ENCODE measurements around the gene TMEM101.
"Not testable (repeated sequence)": the region's sequence is repeated elsewhere in the genome, so short reads cannot be mapped to it uniquely, and the experiment has no call there.

The TMEM101 gene

DNA sequence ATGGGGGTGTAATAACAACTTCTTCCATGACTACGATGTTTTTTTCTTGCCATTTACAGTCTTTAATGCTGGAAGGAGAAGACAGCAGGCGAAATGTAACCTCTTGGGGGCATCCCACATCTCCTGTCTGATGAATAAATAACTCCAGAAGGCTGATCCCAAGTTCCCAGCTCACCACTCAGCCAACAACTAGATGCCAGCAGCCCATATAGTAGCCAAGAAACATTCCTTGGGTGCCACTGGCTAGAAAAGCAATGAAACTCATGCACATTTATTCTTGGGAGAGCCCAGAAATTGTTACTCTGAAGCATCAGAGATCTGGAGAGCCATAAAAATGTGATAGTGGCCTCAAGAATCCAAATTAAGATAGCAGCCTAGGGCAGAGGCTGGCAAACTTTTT, 22.7 kb upstream of the TMEM101 start:
- peaks cover 7% of the 10 kb centered on the region for H3K36me3 ChIP-seq (ENCODE audit: low read length)
- H3F3A ChIP-seq (ENCODE audit: insufficient read depth) = peaks cover 5% of the 10 kb centered on the region; the same call in 1 of the 2 replicates
- H3K4me3 ChIP-seq (ENCODE audit: insufficient read depth, low read length, poor library complexity, severe bottlenecking) = no peak overlapping the region
- peaks cover 26% of the 10 kb centered on the region for H3K79me2 ChIP-seq (ENCODE audit: insufficient read depth, low read length)
- no peaks in the 10 kb centered on the region for H3K9me2 ChIP-seq (replicated peaks; ENCODE audit: insufficient read depth, low read length)
- no peak overlapping the region for H3K4me2 ChIP-seq (ENCODE audit: low read depth, low read length, poor library complexity, severe bottlenecking)
- no peak overlapping the region for H2AFZ ChIP-seq (ENCODE audit: low read depth, low read length, severe bottlenecking)
- H3K9ac ChIP-seq (ENCODE audit: low read length) = no peak overlapping the region
- no peak for TF ChIP-seq CTCF (IDR thresholded peaks at IDR 0.05; ENCODE audit: insufficient read depth, low read length, poor library complexity, severe bottlenecking)
- TF ChIP-seq EZH2phosphoT487 (conservative IDR thresholded peaks at IDR 0.05; ENCODE audit: low read length) = no peak
- no peaks in the 10 kb centered on the region for H4K20me1 ChIP-seq (ENCODE audit: low read depth, low read length)
- H3K27ac ChIP-seq (ENCODE audit: low read depth, low read length) = no peak overlapping the region
- H3K9me3 ChIP-seq (ENCODE audit: insufficient read depth, low read length) = no peaks in the 10 kb centered on the region
- H3K27me3 ChIP-seq (ENCODE audit: low read length) = no peaks in the 10 kb centered on the region

GRCh38 chr17:44034688-44035087, 19.9 kb upstream of the TMEM101 start:
- H3F3A ChIP-seq (ENCODE audit: insufficient read depth); H3K27me3 ChIP-seq (ENCODE audit: low read length); H3K4me2 ChIP-seq (ENCODE audit: low read depth, low read length, poor library complexity, severe bottlenecking); H3K4me3 ChIP-seq (ENCODE audit: insufficient read depth, low read length, poor library complexity, severe bottlenecking); H3K27ac ChIP-seq (ENCODE audit: low read depth, low read length); H2AFZ ChIP-seq (ENCODE audit: low read depth, low read length, severe bottlenecking); H3K79me2 ChIP-seq (ENCODE audit: insufficient read depth, low read length); H3K9me2 ChIP-seq (replicated peaks; ENCODE audit: insufficient read depth, low read length); H4K20me1 ChIP-seq (ENCODE audit: low read depth, low read length); H3K36me3 ChIP-seq (ENCODE audit: low read length); H3K9ac ChIP-seq (ENCODE audit: low read length); H3K9me3 ChIP-seq (ENCODE audit: insufficient read depth, low read length): not testable (repeated sequence)

- no peak for TF ChIP-seq EZH2phosphoT487 (conservative IDR thresholded peaks at IDR 0.05; ENCODE audit: low read length)
- TF ChIP-seq CTCF (IDR thresholded peaks at IDR 0.05; ENCODE audit: insufficient read depth, low read length, poor library complexity, severe bottlenecking) = no peak
- H3K27me3 ChIP-seq (ENCODE audit: low read length) = no peaks in the 10 kb centered on the region
- H3K9ac ChIP-seq (ENCODE audit: low read length) = no peak overlapping the region
- no peaks in the 10 kb centered on the region for H3F3A ChIP-seq (ENCODE audit: insufficient read depth)
- no peaks in the 10 kb centered on the region for H4K20me1 ChIP-seq (ENCODE audit: low read depth, low read length)
- no peak overlapping the region for H3K4me3 ChIP-seq (ENCODE audit: insufficient read depth, low read length, poor library complexity, severe bottlenecking)
- H3K9me3 ChIP-seq (ENCODE audit: insufficient read depth, low read length) = no peaks in the 10 kb centered on the region
- H3K9me2 ChIP-seq (replicated peaks; ENCODE audit: insufficient read depth, low read length) = no peaks in the 10 kb centered on the region
- H3K4me2 ChIP-seq (ENCODE audit: low read depth, low read length, poor library complexity, severe bottlenecking) = no peak overlapping the region
- H2AFZ ChIP-seq (ENCODE audit: low read depth, low read length, severe bottlenecking) = no peak overlapping the region
- H3K36me3 ChIP-seq (ENCODE audit: low read length) = peaks cover 5% of the 10 kb centered on the region
- no peak overlapping the region for H3K27ac ChIP-seq (ENCODE audit: low read depth, low read length)
- 0 out of 2 replicates have a peak, but pooled peaks cover 4% of the 10 kb centered on the region for H3K79me2 ChIP-seq (ENCODE audit: insufficient read depth, low read length)
Measured at GRCh38 chr17:44033861-44034408, 19.2 kb upstream of the TMEM101 start.

- Histone ChIP-seq H2AFZ (ENCODE audit: low read depth, low read length, severe bottlenecking) (no peak overlapping the region), H3K79me2 (ENCODE audit: insufficient read depth, low read length) (no peaks in the 10 kb centered on the region), H3K36me3 (ENCODE audit: low read length) (no peaks in the 10 kb centered on the region; the same call in 1 of the 2 replicates), H3K4me2 (ENCODE audit: low read depth, low read length, poor library complexity, severe bottlenecking) (no peak overlapping the region), H3K4me3 (ENCODE audit: insufficient read depth, low read length, poor library complexity, severe bottlenecking) (no peak overlapping the region), H3K9me2 (replicated peaks; ENCODE audit: insufficient read depth, low read length) (no peaks in the 10 kb centered on the region), H4K20me1 (ENCODE audit: low read depth, low read length) (no peaks in the 10 kb centered on the region), H3K9me3 (ENCODE audit: insufficient read depth, low read length) (no peaks in the 10 kb centered on the region), H3K27ac (ENCODE audit: low read depth, low read length) (no peak overlapping the region), H3F3A (ENCODE audit: insufficient read depth) (no peaks in the 10 kb centered on the region), H3K27me3 (ENCODE audit: low read length) (no peaks in the 10 kb centered on the region), H3K9ac (ENCODE audit: low read length) (no peak overlapping the region)
- no peak for TF ChIP-seq EZH2phosphoT487 (conservative IDR thresholded peaks at IDR 0.05; ENCODE audit: low read length)
- TF ChIP-seq CTCF (IDR thresholded peaks at IDR 0.05; ENCODE audit: insufficient read depth, low read length, poor library complexity, severe bottlenecking) = no peak
Measured at GRCh38 chr17:44030482-44030881, 15.7 kb upstream of the TMEM101 start.
